ENCODE data around the gene ADAMTS2. TPM values are rescaled to one million over a fixed set of nuclear protein-coding genes. Genes with fewer than 3 reads are reported as not detected.

The ADAMTS2 gene
- total RNA-seq, 4 donors from 2014 or later = 2.3 to 10.6 (median 3.0) TPM

DNA sequence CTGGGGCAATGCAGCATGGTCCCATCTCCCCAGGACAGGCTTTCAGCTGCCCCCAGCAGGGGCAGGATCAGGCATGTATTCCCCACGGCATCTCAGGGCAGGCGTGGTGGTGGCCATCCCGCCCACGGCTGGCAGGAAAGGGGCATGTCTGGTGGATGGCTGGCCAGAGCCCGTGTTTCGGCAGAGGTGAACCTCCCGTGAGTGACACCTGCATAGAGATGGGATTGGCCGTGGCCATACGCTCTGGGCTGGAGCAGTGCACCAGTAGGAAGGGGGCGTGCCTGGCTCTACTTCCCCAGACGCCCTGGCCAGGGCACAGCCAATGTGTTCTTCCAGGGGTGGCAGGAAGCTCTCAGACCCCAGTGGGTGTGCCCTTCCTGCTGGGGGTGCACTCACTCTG lies 146.0 kb downstream of the ADAMTS2 start:
- no peak for DNase-seq (ENCODE audit: low spot score in 2 of 2)
- no peak overlapping the region for H3K4me3 ChIP-seq (ENCODE audit: low read depth, poor library complexity, severe bottlenecking)
- no peak for TF ChIP-seq CTCF (IDR thresholded peaks at IDR 0.05)
- no peak for TF ChIP-seq POLR2A (IDR thresholded peaks at IDR 0.05)
- intact Hi-C loops (cut with DNase I; ENCODE audit: low total_unique reads) = no loop called here
- WGBS, 2 donors = 69 to 88% methylated on average over 4 to 9 of the region's 11 CpGs

DNA sequence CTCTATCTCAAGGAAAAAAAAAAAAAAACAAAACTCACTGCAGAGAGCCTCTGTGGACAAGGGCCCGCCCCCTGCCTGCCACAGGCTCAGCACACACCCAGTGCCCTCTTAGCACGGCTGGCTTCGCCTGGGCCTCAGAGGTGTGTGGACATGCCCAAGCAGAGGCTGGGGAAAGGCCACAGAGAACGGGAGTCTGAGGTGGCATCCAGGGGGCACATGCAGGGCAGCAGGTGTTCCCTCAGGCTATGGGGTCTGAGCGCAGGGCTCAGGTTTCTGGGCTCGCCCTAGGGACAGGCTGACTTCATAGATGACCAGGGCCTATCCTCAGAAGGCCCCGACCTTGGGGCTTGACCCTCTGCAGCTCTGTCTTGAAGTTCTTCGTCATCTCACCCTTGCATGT lies 146.4 kb downstream of the ADAMTS2 start:
- H3K4me3 ChIP-seq (ENCODE audit: low read depth, poor library complexity, severe bottlenecking) = no peak overlapping the region
- TF ChIP-seq CTCF (IDR thresholded peaks at IDR 0.05) (no peak), POLR2A (IDR thresholded peaks at IDR 0.05) (no peak)
- intact Hi-C loops (cut with DNase I; ENCODE audit: low total_unique reads) = no loop called here
- DNase-seq (ENCODE audit: low spot score in 2 of 2) = no peak
- WGBS, 2 donors = 72 to 73% methylated on average over 8 of the region's 8 CpGs

- intact Hi-C loops (cut with DNase I; ENCODE audit: low total_unique reads) = no loop called here
- WGBS, 2 donors = 58 to 82% methylated on average over 10 of the region's 10 CpGs
- no peak overlapping the region for H3K4me3 ChIP-seq (ENCODE audit: low read depth, poor library complexity, severe bottlenecking)
- TF ChIP-seq POLR2A (IDR thresholded peaks at IDR 0.05) (no peak), CTCF (IDR thresholded peaks at IDR 0.05) (no peak)
- no peak for DNase-seq (ENCODE audit: low spot score in 2 of 2)
Observed at GRCh38 chr5:179196405-179197079, 148.7 kb downstream of the ADAMTS2 start.

GRCh38 chr5:179195561-179196404 lies 149.5 kb downstream of the ADAMTS2 start:
- 71 to 78% methylated on average over 34 to 36 of the region's 36 CpGs for WGBS, 2 donors

GRCh38 chr5:179194941-179195381 lies 150.3 kb downstream of the ADAMTS2 start:
- DNase-seq (ENCODE audit: low spot score in 2 of 2) = no peak
- TF ChIP-seq CTCF (IDR thresholded peaks at IDR 0.05) = no peak
- no peak for TF ChIP-seq POLR2A (IDR thresholded peaks at IDR 0.05)
- WGBS, 2 donors = 85 to 92% methylated on average over 18 to 19 of the region's 19 CpGs
- no peak overlapping the region for H3K4me3 ChIP-seq (ENCODE audit: low read depth, poor library complexity, severe bottlenecking)
- intact Hi-C loops (cut with DNase I; ENCODE audit: low total_unique reads) = no loop called here

More at GRCh38 chr5:179195561-179196404, 149.5 kb downstream of the ADAMTS2 start:
- no peak for TF ChIP-seq CTCF (IDR thresholded peaks at IDR 0.05)
- no peak for TF ChIP-seq POLR2A (IDR thresholded peaks at IDR 0.05)
- no peak overlapping the region for H3K4me3 ChIP-seq (ENCODE audit: low read depth, poor library complexity, severe bottlenecking)
- DNase-seq (ENCODE audit: low spot score in 2 of 2) = no peak
- intact Hi-C loops (cut with DNase I; ENCODE audit: low total_unique reads) = no loop called here

All from lower leg skin (tissue), 4 donors.